K562 (cell line): ENCODE data around the gene COL4A1.

ENCODE experiments used
- ERF ChIP-seq: fragments of 450-650 bp; formaldehyde crosslinking; IDR thresholded peaks from 2 replicates; pipeline ENCODE4 v1.4.0; 2020; ENCODE audit warnings: mild to moderate bottlenecking, mixed read lengths
- FOXJ3 ChIP-seq: sonication (generic); formaldehyde crosslinking; IDR thresholded peaks from 2 replicates; pipeline ENCODE4 v1.4.0; 2020; ENCODE audit warnings: mild to moderate bottlenecking, missing genetic modification reagents
- POLR2A ChIP-seq: fragments of 450-650 bp; conservative IDR thresholded peaks from 2 replicates; pipeline ENCODE4 v1.6.1; 2016

GRCh38 chr13:110354123-110354627 lies 47.2 kb upstream of the COL4A1 start:
- TF ChIP-seq FOXJ3 (CRISPR knock-in tag) (no peak), POLR2A (no peak), ERF (CRISPR knock-in tag) (no peak)
